HG02798 (cell line): Measurements from ENCODE around the gene RBM25.
A peak's percentile ranks its signal among the peaks of the same experiment; 100 is the strongest.

ENCODE experiments used
- ATAC-seq: cut with Tn5 transposase; IDR thresholded peaks from one replicate; pipeline ENCODE4 v1.9.1; 2021; ENCODE audit warnings: mild to moderate bottlenecking; ENCODE audit not compliant: unreplicated experiment, poor library complexity

Gene RBM25

GRCh38 chr14:73100334-73100733 lies 42.0 kb downstream of the RBM25 start:
- ATAC-seq = no peak

GRCh38 chr14:73102806-73103497 lies 44.6 kb downstream of the RBM25 start:
- no peak for ATAC-seq

GRCh38 chr14:73105050-73105449 lies 46.7 kb downstream of the RBM25 start:
- no peak for ATAC-seq

GRCh38 chr14:73105727-73106126 lies 47.4 kb downstream of the RBM25 start:
- ATAC-seq = no peak

GRCh38 chr14:73116079-73116665 lies 57.8 kb downstream of the RBM25 start:
- no peak for ATAC-seq

GRCh38 chr14:73124180-73124894 lies 66.0 kb downstream of the RBM25 start:
- ATAC-seq = no peak

GRCh38 chr14:73125169-73125588 lies 66.8 kb downstream of the RBM25 start:
- no peak for ATAC-seq

GRCh38 chr14:73125746-73126145 lies 67.4 kb downstream of the RBM25 start:
- ATAC-seq = no peak

- ATAC-seq = no peak
These were observed 75.5 kb downstream of the RBM25 start for GRCh38 chr14:73133795-73134194.

GRCh38 chr14:73136085-73136386 lies 77.7 kb downstream of the RBM25 start:
- no peak for ATAC-seq

- peak; percentile 96 for ATAC-seq
These were observed 78.3 kb downstream of the RBM25 start, which contains the start of gene PSEN1 for GRCh38 chr14:73136387-73137225. TSS of gene PSEN1 (plus strand) at chr14:73136507. CDS start at chr14:73148020, 11,513 bp downstream.

- no peak for ATAC-seq
These were observed 82.5 kb downstream of the RBM25 start for GRCh38 chr14:73140811-73141323.

GRCh38 chr14:73142216-73142615 lies 83.9 kb downstream of the RBM25 start:
- ATAC-seq = peak; percentile 60

GRCh38 chr14:73143003-73143402 lies 84.7 kb downstream of the RBM25 start:
- ATAC-seq = no peak

GRCh38 chr14:73143617-73144016 lies 85.3 kb downstream of the RBM25 start:
- no peak for ATAC-seq

- no peak for ATAC-seq
These were observed 87.0 kb downstream of the RBM25 start for GRCh38 chr14:73145371-73145770.

- no peak for ATAC-seq
These were observed 87.8 kb downstream of the RBM25 start for GRCh38 chr14:73146111-73146510.

- no peak for ATAC-seq
These were observed 91.4 kb downstream of the RBM25 start for GRCh38 chr14:73149753-73150152.

- no peak for ATAC-seq
These were observed 94.9 kb downstream of the RBM25 start for GRCh38 chr14:73153272-73153671.

GRCh38 chr14:73162251-73162650 lies 103.9 kb downstream of the RBM25 start:
- ATAC-seq = no peak
